Loucy (cell line): ENCODE measurements around the gene NHSL1.

ENCODE experiments used
- H2AFZ ChIP-seq: fragments of 200-600 bp; sonication (generic); 2 replicates; pipeline ENCODE4 v1.6.0; 2016; ENCODE audit warnings: antibody characterized with exemption, mild to moderate bottlenecking, low read length, moderate library complexity
- H3F3A ChIP-seq: fragments of 200-600 bp; 2 replicates; pipeline ENCODE4 v1.6.0; 2016; ENCODE audit warnings: antibody characterized with exemption, low read depth, mild to moderate bottlenecking
- H3K27me3 ChIP-seq: fragments of 200-600 bp; sonication (generic); 2 replicates; pipeline ENCODE4 v1.6.1; 2014; ENCODE audit warnings: low read length, mild to moderate bottlenecking; ENCODE audit not compliant: insufficient read depth, poor library complexity, severe bottlenecking
- H3K36me3 ChIP-seq: fragments of 200-600 bp; sonication (generic); 2 replicates; pipeline ENCODE4 v1.6.1; 2016; ENCODE audit warnings: low read length; ENCODE audit not compliant: insufficient read depth
- H3K4me1 ChIP-seq: fragments of 200-600 bp; sonication (generic); 2 replicates; pipeline ENCODE4 v1.5.1; 2014; ENCODE audit warnings: low read length, mild to moderate bottlenecking; ENCODE audit not compliant: insufficient read depth, poor library complexity, severe bottlenecking
- H3K4me2 ChIP-seq: fragments of 200-600 bp; sonication (generic); 2 replicates; pipeline ENCODE4 v1.6.0; 2014; ENCODE audit warnings: antibody characterized with exemption, low read length, low read depth, mild to moderate bottlenecking; ENCODE audit not compliant: poor library complexity, severe bottlenecking
- H3K4me3 ChIP-seq: fragments of 200-600 bp; sonication (generic); 2 replicates; pipeline ENCODE4 v1.5.1; 2014; ENCODE audit warnings: low read length, mild to moderate bottlenecking, mixed read lengths; ENCODE audit not compliant: poor library complexity, severe bottlenecking
- H3K79me2 ChIP-seq: fragments of 200-600 bp; sonication (generic); 2 replicates; pipeline ENCODE4 v1.6.1; 2014; ENCODE audit warnings: low read length; ENCODE audit not compliant: insufficient read depth
- H3K9ac ChIP-seq: fragments of 200-600 bp; sonication (generic); 2 replicates; pipeline ENCODE4 v1.6.0; 2014; ENCODE audit warnings: mild to moderate bottlenecking, low read depth, low read length, moderate library complexity; ENCODE audit not compliant: poor library complexity, severe bottlenecking
- H3K9me2 ChIP-seq: fragments of 200-600 bp; sonication (generic); replicated peaks from 2 replicates; pipeline ENCODE4 v1.6.1; 2016; ENCODE audit warnings: low read depth, low read length, mixed read lengths
- H3K9me3 ChIP-seq: fragments of 200-600 bp; sonication (generic); 2 replicates; pipeline ENCODE4 v1.6.1; 2014; ENCODE audit warnings: mild to moderate bottlenecking, antibody characterized with exemption, low read length, low read depth; ENCODE audit not compliant: insufficient read depth
- H4K20me1 ChIP-seq: fragments of 200-600 bp; sonication (generic); 2 replicates; pipeline ENCODE4 v1.6.0; 2014; ENCODE audit warnings: antibody characterized with exemption, low read length, mild to moderate bottlenecking; ENCODE audit not compliant: insufficient read depth, poor library complexity, severe bottlenecking
- EZH2phosphoT487 ChIP-seq: fragments of 200-600 bp; IDR thresholded peaks from 2 replicates; pipeline ENCODE4 v1.6.1; 2018; ENCODE audit warnings: antibody characterized with exemption, mild to moderate bottlenecking, moderate library complexity, borderline replicate concordance
- TF ChIP-seq, protein P1 (sequence below): fragments of 200-600 bp; sonication (generic); conservative IDR thresholded peaks from 2 replicates; pipeline ENCODE4 v1.5.1; 2014; ENCODE audit warnings: mild to moderate bottlenecking, antibody characterized with exemption, low read length

NHSL1 gene

DNA sequence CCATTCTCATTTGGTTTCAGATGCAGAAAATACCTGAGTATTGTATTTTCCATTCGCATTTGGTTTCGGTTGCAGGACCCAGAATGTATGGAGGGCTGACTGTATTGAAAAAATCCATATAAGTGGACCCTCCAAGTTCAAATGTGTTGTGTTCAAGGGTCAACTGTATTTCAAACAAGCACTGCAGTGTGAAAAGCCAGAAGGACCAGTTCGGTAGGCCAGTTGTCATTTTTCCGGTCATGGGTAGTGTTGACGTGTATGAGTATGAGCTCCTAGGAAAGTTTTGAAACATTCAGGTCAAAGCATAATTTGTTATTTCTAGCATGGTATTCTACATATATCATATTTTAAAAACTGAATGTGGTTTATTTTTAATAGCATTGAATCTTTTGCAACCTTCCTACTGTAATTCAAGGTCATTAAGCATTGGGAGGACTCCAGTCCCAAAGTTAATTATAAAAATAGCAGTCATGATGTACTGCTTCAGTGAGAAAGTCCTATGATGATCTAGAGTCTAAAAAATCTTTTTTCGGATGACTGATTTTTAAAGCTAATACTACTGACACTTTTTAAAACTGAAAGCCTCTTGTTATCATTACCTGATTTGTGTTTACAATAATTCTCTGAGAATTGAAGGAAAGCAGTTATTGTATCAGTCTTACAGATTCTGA is 18.9 kb downstream of the NHSL1 start:
- no peak for TF ChIP-seq EZH2phosphoT487
- TF ChIP-seq, protein P1, sequence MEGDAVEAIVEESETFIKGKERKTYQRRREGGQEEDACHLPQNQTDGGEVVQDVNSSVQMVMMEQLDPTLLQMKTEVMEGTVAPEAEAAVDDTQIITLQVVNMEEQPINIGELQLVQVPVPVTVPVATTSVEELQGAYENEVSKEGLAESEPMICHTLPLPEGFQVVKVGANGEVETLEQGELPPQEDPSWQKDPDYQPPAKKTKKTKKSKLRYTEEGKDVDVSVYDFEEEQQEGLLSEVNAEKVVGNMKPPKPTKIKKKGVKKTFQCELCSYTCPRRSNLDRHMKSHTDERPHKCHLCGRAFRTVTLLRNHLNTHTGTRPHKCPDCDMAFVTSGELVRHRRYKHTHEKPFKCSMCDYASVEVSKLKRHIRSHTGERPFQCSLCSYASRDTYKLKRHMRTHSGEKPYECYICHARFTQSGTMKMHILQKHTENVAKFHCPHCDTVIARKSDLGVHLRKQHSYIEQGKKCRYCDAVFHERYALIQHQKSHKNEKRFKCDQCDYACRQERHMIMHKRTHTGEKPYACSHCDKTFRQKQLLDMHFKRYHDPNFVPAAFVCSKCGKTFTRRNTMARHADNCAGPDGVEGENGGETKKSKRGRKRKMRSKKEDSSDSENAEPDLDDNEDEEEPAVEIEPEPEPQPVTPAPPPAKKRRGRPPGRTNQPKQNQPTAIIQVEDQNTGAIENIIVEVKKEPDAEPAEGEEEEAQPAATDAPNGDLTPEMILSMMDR = no peak
- H3K4me3 ChIP-seq = no peak overlapping the region
- H3K79me2 ChIP-seq = no peaks in the 10 kb centered on the region
- H4K20me1 ChIP-seq = no peaks in the 10 kb centered on the region
- no peaks in the 10 kb centered on the region for H3K9me2 ChIP-seq
- no peak overlapping the region for H3K4me2 ChIP-seq
- no peaks in the 10 kb centered on the region for H3K36me3 ChIP-seq
- no peak overlapping the region for H3K9ac ChIP-seq
- H2AFZ ChIP-seq = no peak overlapping the region
- H3F3A ChIP-seq = no peaks in the 10 kb centered on the region
- H3K27me3 ChIP-seq = no peaks in the 10 kb centered on the region
- no peaks in the 10 kb centered on the region for H3K4me1 ChIP-seq
- H3K9me3 ChIP-seq = no peaks in the 10 kb centered on the region

DNA sequence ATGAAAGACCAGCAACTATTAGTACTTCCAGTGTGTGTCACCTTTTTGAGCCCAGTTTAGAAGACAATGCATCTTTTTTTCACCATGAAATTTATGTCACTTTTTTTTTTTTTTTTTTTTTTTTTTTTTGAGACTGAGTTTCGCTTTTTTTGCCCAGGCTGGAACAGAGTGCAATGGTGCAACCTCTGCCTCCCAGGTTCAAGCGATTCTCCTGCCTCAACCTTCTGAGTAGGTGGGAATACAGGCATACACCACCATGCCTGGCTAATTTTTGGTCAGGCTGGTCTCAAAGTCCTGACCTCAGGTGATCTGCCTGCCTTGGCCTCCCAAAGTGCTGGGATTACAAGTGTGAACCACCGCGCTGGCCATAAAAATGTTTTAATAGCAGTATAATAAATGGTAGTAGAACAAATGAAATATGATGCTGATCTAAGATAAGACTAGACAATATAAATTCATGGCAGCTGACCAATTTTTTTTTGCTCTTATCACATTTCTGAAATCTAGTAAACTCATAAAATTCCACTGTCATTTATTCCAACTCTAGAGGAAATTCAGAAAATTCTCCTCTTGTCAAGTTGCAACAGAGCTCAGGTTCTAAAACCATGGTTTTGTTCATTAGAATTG is 21.3 kb downstream of the NHSL1 start:
- Histone ChIP-seq H4K20me1 (no peaks in the 10 kb centered on the region), H3K4me3 (no peak overlapping the region), H3K27me3 (no peaks in the 10 kb centered on the region), H3K4me1 (no peaks in the 10 kb centered on the region), H3K4me2 (no peak overlapping the region), H3K79me2 (no peaks in the 10 kb centered on the region), H3K9ac (no peak overlapping the region), H3K9me3 (no peaks in the 10 kb centered on the region), H3K36me3 (no peaks in the 10 kb centered on the region), H3F3A (no peaks in the 10 kb centered on the region), H3K9me2 (no peaks in the 10 kb centered on the region), H2AFZ (no peak overlapping the region)
- no peak for TF ChIP-seq EZH2phosphoT487
- TF ChIP-seq, protein P1 = no peak

DNA sequence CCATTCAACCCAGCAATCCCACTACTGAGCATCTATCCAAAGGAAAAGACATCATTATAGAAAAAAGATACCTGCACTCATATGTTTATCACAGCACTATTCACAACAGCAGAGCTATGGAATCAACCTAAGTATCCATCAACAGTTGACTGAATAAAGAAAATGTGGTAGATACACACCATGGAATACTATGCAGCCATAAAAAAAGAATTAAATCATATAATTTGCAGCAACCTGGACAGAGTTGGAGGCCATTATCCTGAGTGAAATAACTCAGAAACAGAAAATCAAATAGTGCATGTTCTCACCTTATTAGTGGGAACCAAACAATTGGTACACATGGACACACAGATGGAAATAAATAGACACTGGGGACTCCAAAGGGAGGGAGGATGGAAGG is 23.2 kb downstream of the NHSL1 start:
- H3K4me2 ChIP-seq = no peak overlapping the region

More for the DNA sequence above, 23.2 kb downstream of the NHSL1 start:
- Histone ChIP-seq H3K36me3 (no peaks in the 10 kb centered on the region), H3F3A (no peaks in the 10 kb centered on the region), H2AFZ (no peak overlapping the region), H3K9me2 (no peaks in the 10 kb centered on the region), H4K20me1 (no peaks in the 10 kb centered on the region), H3K9me3 (no peaks in the 10 kb centered on the region), H3K27me3 (no peaks in the 10 kb centered on the region), H3K79me2 (no peaks in the 10 kb centered on the region), H3K4me3 (no peak overlapping the region), H3K4me1 (no peaks in the 10 kb centered on the region), H3K9ac (no peak overlapping the region)
- TF ChIP-seq, protein P1 = no peak
- TF ChIP-seq EZH2phosphoT487 = no peak
